Dendritic cell treated with granulocyte-macrophage colony-stimulating factor and Interleukin-4, amounts not matched to agents 40 ng/mL and 50 ng/mL, for 4 days (primary cell): Measurements from ENCODE around the gene USF1.

Experiments used
- H3K27ac Mint-ChIP-seq: one replicate; pipeline ENCODE4 v1.8.0; 2022; ENCODE audit warnings: mild to moderate bottlenecking, mixed read lengths
- H3K27me3 Mint-ChIP-seq: one replicate; pipeline ENCODE4 v1.8.0; 2022; ENCODE audit warnings: mild to moderate bottlenecking, mixed read lengths
- H3K36me3 Mint-ChIP-seq: one replicate; pipeline ENCODE4 v1.8.0; 2022; ENCODE audit warnings: low read depth, mixed read lengths
- H3K4me1 Mint-ChIP-seq: one replicate; pipeline ENCODE4 v1.8.0; 2022; ENCODE audit warnings: low read depth, mixed read lengths
- H3K4me3 Mint-ChIP-seq: one replicate; pipeline ENCODE4 v1.8.0; 2022; ENCODE audit warnings: mild to moderate bottlenecking, moderate library complexity, mixed read lengths
- H3K9me3 Mint-ChIP-seq: one replicate; pipeline ENCODE4 v1.8.0; 2022; ENCODE audit warnings: mixed read lengths
- intact Hi-C: fragments of 100-400 bp; cut with micrococcal nuclease; formaldehyde crosslinking; loops from one replicate; pipeline ENCODE4 v1.15.0; 2022

Gene USF1

GRCh38 chr1:161045736-161046604 is at the start of gene USF1:
Gene USF1 (minus strand): TSS chr1:161045977. CDS start chr1:161043275, 2,702 bp downstream.
- H3K9me3 Mint-ChIP-seq = no peaks in the 10 kb centered on the region
- H3K4me3 Mint-ChIP-seq = peak within 1 kb of the TSS; percentile 99
- H3K27me3 Mint-ChIP-seq = no peaks in the 10 kb centered on the region
- peaks cover 86% of the 10 kb centered on the region for H3K36me3 Mint-ChIP-seq
- peak within 1 kb of the TSS; percentile 100 for H3K27ac Mint-ChIP-seq
- H3K4me1 Mint-ChIP-seq = peaks cover 61% of the 10 kb centered on the region
- intact Hi-C loops = loop anchor here (1.0 to 10.0 kb wide), 4 partner anchors 22 to 89 kb away; partner anchors contain the start of genes DEDD and F11R

- H3K36me3 Mint-ChIP-seq = peaks cover 16% of the 10 kb centered on the region
- intact Hi-C loops = no loop called here
- H3K9me3 Mint-ChIP-seq = no peaks in the 10 kb centered on the region
- H3K4me3 Mint-ChIP-seq = no peak overlapping the region
- H3K27me3 Mint-ChIP-seq = peaks cover 12% of the 10 kb centered on the region
- H3K27ac Mint-ChIP-seq = no peak overlapping the region
- H3K4me1 Mint-ChIP-seq = peaks cover 54% of the 10 kb centered on the region
Observed at GRCh38 chr1:161095230-161095629, 49.5 kb upstream of the USF1 start.

GRCh38 chr1:161094481-161094880 is 48.7 kb upstream of the USF1 start:
- Mint-ChIP-seq H3K27me3 (peaks cover 10% of the 10 kb centered on the region), H3K4me3 (no peak overlapping the region), H3K27ac (no peak overlapping the region), H3K36me3 (peaks cover 8% of the 10 kb centered on the region), H3K9me3 (no peaks in the 10 kb centered on the region), H3K4me1 (peaks cover 58% of the 10 kb centered on the region)
- intact Hi-C loops = no loop called here

GRCh38 chr1:161092621-161093028 is 46.8 kb upstream of the USF1 start:
- Mint-ChIP-seq H3K27ac (no peak overlapping the region), H3K4me1 (peaks cover 62% of the 10 kb centered on the region), H3K27me3 (no peaks in the 10 kb centered on the region), H3K4me3 (no peak overlapping the region), H3K36me3 (no peaks in the 10 kb centered on the region), H3K9me3 (no peaks in the 10 kb centered on the region)
- intact Hi-C loops = no loop called here

GRCh38 chr1:161091796-161092507 is 46.2 kb upstream of the USF1 start:
- Mint-ChIP-seq H3K9me3 (no peaks in the 10 kb centered on the region), H3K4me1 (peaks cover 60% of the 10 kb centered on the region), H3K27ac (no peak overlapping the region), H3K27me3 (no peaks in the 10 kb centered on the region), H3K4me3 (no peak overlapping the region), H3K36me3 (no peaks in the 10 kb centered on the region)
- intact Hi-C loops = no loop called here

- no peaks in the 10 kb centered on the region for H3K36me3 Mint-ChIP-seq
- H3K4me3 Mint-ChIP-seq = no peak overlapping the region
- no peaks in the 10 kb centered on the region for H3K9me3 Mint-ChIP-seq
- H3K27me3 Mint-ChIP-seq = no peaks in the 10 kb centered on the region
- no peak overlapping the region for H3K27ac Mint-ChIP-seq
- intact Hi-C loops = no loop called here
- peaks cover 51% of the 10 kb centered on the region for H3K4me1 Mint-ChIP-seq
Observed at GRCh38 chr1:161091093-161091492, 45.3 kb upstream of the USF1 start.

GRCh38 chr1:161090617-161091016 is 44.8 kb upstream of the USF1 start:
- no peaks in the 10 kb centered on the region for H3K36me3 Mint-ChIP-seq
- H3K27ac Mint-ChIP-seq = no peak overlapping the region
- H3K4me1 Mint-ChIP-seq = peaks cover 46% of the 10 kb centered on the region
- no peak overlapping the region for H3K4me3 Mint-ChIP-seq
- no peaks in the 10 kb centered on the region for H3K27me3 Mint-ChIP-seq
- intact Hi-C loops = no loop called here
- H3K9me3 Mint-ChIP-seq = no peaks in the 10 kb centered on the region

- intact Hi-C loops = no loop called here
- H3K4me3 Mint-ChIP-seq = no peak overlapping the region
- H3K9me3 Mint-ChIP-seq = no peaks in the 10 kb centered on the region
Observed at GRCh38 chr1:161089938-161090337, 44.2 kb upstream of the USF1 start.

GRCh38 chr1:161089251-161089924 is 43.6 kb upstream of the USF1 start, which contains the start of gene NECTIN4:
Gene NECTIN4 (minus strand): TSS chr1:161089558. CDS start chr1:161089296, 262 bp downstream.
- Mint-ChIP-seq H3K36me3 (no peaks in the 10 kb centered on the region), H3K27ac (peak within 1 kb of the TSS; percentile 16), H3K27me3 (no peaks in the 10 kb centered on the region), H3K4me1 (peaks cover 49% of the 10 kb centered on the region), H3K4me3 (no peak within 1 kb of the TSS), H3K9me3 (no peaks in the 10 kb centered on the region)
- intact Hi-C loops = no loop called here

More at GRCh38 chr1:161089938-161090337, 44.2 kb upstream of the USF1 start:
- Mint-ChIP-seq H3K27ac (no peak overlapping the region), H3K4me1 (peaks cover 46% of the 10 kb centered on the region), H3K27me3 (no peaks in the 10 kb centered on the region), H3K36me3 (no peaks in the 10 kb centered on the region)

GRCh38 chr1:161088587-161089110 is 42.9 kb upstream of the USF1 start:
- H3K4me3 Mint-ChIP-seq = no peak overlapping the region
- no peaks in the 10 kb centered on the region for H3K36me3 Mint-ChIP-seq
- H3K4me1 Mint-ChIP-seq = peaks cover 56% of the 10 kb centered on the region
- intact Hi-C loops = no loop called here
- H3K27ac Mint-ChIP-seq = peak overlapping the region; percentile 16
- H3K27me3 Mint-ChIP-seq = no peaks in the 10 kb centered on the region
- no peaks in the 10 kb centered on the region for H3K9me3 Mint-ChIP-seq

- Mint-ChIP-seq H3K27me3 (no peaks in the 10 kb centered on the region), H3K4me3 (no peak overlapping the region), H3K27ac (no peak overlapping the region), H3K36me3 (no peaks in the 10 kb centered on the region), H3K4me1 (peaks cover 67% of the 10 kb centered on the region), H3K9me3 (no peaks in the 10 kb centered on the region)
- intact Hi-C loops = no loop called here
Observed at GRCh38 chr1:161086457-161086856, 40.7 kb upstream of the USF1 start.

GRCh38 chr1:161085165-161085564 is 39.4 kb upstream of the USF1 start:
- Mint-ChIP-seq H3K36me3 (no peaks in the 10 kb centered on the region), H3K9me3 (no peaks in the 10 kb centered on the region), H3K27me3 (no peaks in the 10 kb centered on the region), H3K4me1 (peaks cover 80% of the 10 kb centered on the region), H3K4me3 (no peak overlapping the region), H3K27ac (no peak overlapping the region)
- intact Hi-C loops = no loop called here

GRCh38 chr1:161084597-161084988 is 38.8 kb upstream of the USF1 start:
- H3K4me1 Mint-ChIP-seq = peaks cover 83% of the 10 kb centered on the region
- intact Hi-C loops = no loop called here
- H3K9me3 Mint-ChIP-seq = no peaks in the 10 kb centered on the region
- no peak overlapping the region for H3K27ac Mint-ChIP-seq
- H3K4me3 Mint-ChIP-seq = no peak overlapping the region
- H3K27me3 Mint-ChIP-seq = peaks cover 2% of the 10 kb centered on the region
- no peaks in the 10 kb centered on the region for H3K36me3 Mint-ChIP-seq
